Fibroblast of lung (primary cell): ENCODE results near the gene SNRPA. TPM values are rescaled to one million over a fixed set of nuclear protein-coding genes. Genes with fewer than 3 reads are reported as not detected.

ENCODE experiments used
- DNase-seq, 2 donors: peaks; one replicate each; pipeline versions ENCODE4 v3.0.0 to v3.0.0-alpha.2; 2010; ENCODE audit warnings: low read depth in 2 of 2
- H2AFZ ChIP-seq: 2 replicates; pipeline ENCODE4 v1.5.1; 2012; ENCODE audit warnings: low read length, control low read depth, inconsistent platforms
- H3K27ac ChIP-seq: 2 replicates; pipeline ENCODE4 v1.5.1; 2011; ENCODE audit warnings: low read length, control low read depth; ENCODE audit not compliant: insufficient read depth
- H3K27me3 ChIP-seq: 2 replicates; pipeline ENCODE4 v1.5.1; 2011; ENCODE audit warnings: mild to moderate bottlenecking, low read length; ENCODE audit not compliant: control insufficient read depth, insufficient read depth
- H3K36me3 ChIP-seq: 2 replicates; pipeline ENCODE4 v1.5.1; 2011; ENCODE audit warnings: low read length; ENCODE audit not compliant: control insufficient read depth, insufficient read depth
- H3K4me1 ChIP-seq: 2 replicates; pipeline ENCODE4 v1.5.1; 2011; ENCODE audit warnings: low read length; ENCODE audit not compliant: control insufficient read depth, insufficient read depth; ENCODE audit errors: extremely low read depth
- H3K4me2 ChIP-seq: 2 replicates; pipeline ENCODE4 v1.5.1; 2011; ENCODE audit warnings: low read length, control low read depth; ENCODE audit not compliant: insufficient read depth; ENCODE audit errors: extremely low read depth
- H3K4me3 ChIP-seq, 4 experiments: fragments of 200-600 bp in 1 of 4; sonication (generic) in 1 of 4; replicated peaks in 1 of 4; 2 replicates each; pipeline ENCODE4 v1.5.1; 2011 to 2016; ENCODE audit warnings: low read length in 4 of 4, low read depth in 3 of 4, mild to moderate bottlenecking in 3 of 4, control low read depth in 2 of 4, inconsistent platforms in 1 of 4, mixed read lengths in 1 of 4; ENCODE audit not compliant: insufficient read depth in 1 of 4; ENCODE audit errors: control extremely low read depth in 1 of 4
- H3K79me2 ChIP-seq: 2 replicates; pipeline ENCODE4 v1.5.1; 2012; ENCODE audit warnings: mild to moderate bottlenecking, low read length, inconsistent platforms; ENCODE audit not compliant: control insufficient read depth, insufficient read depth
- H3K9ac ChIP-seq: 2 replicates; pipeline ENCODE4 v1.5.1; 2011; ENCODE audit warnings: mild to moderate bottlenecking, low read length, control low read depth; ENCODE audit not compliant: insufficient read depth
- H3K9me3 ChIP-seq: 2 replicates; pipeline ENCODE4 v1.5.1; 2012; ENCODE audit warnings: low read depth, low read length; ENCODE audit not compliant: control insufficient read depth, insufficient read depth
- H4K20me1 ChIP-seq: 2 replicates; pipeline ENCODE4 v1.5.1; 2011; ENCODE audit warnings: low read length; ENCODE audit not compliant: control insufficient read depth, insufficient read depth; ENCODE audit errors: extremely low read depth
- EZH2 ChIP-seq: IDR thresholded peaks from 2 replicates; pipeline ENCODE4 v1.5.1; 2012; ENCODE audit warnings: low read length, control low read depth, mild to moderate bottlenecking; ENCODE audit errors: missing control alignments
- polyA plus RNA-seq, 2 donors: library from polyadenylated mRNA; depleted of rRNA in 1 of 2; stranded (reverse) in 1 of 2; unstranded in 1 of 2; fragments of >200 nt; gene quantifications; 2 replicates each; pipeline ENCODE4 v1.2.1, GENCODE V29; 2011 to 2012; ENCODE audit warnings: missing spikeins in 1 of 2
- total RNA-seq: library from RNA; depleted of rRNA; stranded (reverse); fragments of >200 nt; gene quantifications from 2 replicates; pipeline ENCODE4 v1.2.1, GENCODE V29; 2014
- TF ChIP-seq, protein P1 (sequence below), 2 donors: IDR thresholded peaks in 1 of 2; conservative IDR thresholded peaks in 1 of 2; 1 replicate in 1 of 2; 2 replicates in 1 of 2; pipeline ENCODE4 v1.5.1; 2011 to 2012; ENCODE audit warnings: low read length in 2 of 2, control low read depth in 1 of 2, inconsistent platforms in 1 of 2, low read depth in 1 of 2, mild to moderate bottlenecking in 1 of 2

Gene SNRPA
- total and polyA plus RNA-seq, 2 donors (not counting 1 experiment from before 2014, with no cell fraction given) = 41.9 to 74.4 TPM

DNA sequence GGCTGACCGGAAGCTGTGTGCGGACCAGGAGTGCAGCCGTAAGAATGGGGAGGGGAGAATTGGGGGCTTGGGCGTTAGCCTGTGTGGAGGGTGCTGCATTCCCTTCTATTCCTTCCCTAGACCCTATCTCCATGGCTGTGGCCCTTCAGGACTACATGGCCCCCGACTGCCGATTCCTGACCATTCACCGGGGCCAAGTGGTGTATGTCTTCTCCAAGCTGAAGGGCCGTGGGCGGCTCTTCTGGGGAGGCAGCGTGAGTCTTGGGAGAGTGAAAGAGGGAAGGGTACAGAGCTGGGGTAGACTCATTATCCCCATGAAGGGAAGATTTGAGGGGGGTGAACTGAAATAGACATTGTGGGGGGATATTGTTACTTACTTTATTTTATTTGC is 24.6 kb downstream of the SNRPA start:
- TF ChIP-seq EZH2 = no peak
- TF ChIP-seq, protein P1, sequence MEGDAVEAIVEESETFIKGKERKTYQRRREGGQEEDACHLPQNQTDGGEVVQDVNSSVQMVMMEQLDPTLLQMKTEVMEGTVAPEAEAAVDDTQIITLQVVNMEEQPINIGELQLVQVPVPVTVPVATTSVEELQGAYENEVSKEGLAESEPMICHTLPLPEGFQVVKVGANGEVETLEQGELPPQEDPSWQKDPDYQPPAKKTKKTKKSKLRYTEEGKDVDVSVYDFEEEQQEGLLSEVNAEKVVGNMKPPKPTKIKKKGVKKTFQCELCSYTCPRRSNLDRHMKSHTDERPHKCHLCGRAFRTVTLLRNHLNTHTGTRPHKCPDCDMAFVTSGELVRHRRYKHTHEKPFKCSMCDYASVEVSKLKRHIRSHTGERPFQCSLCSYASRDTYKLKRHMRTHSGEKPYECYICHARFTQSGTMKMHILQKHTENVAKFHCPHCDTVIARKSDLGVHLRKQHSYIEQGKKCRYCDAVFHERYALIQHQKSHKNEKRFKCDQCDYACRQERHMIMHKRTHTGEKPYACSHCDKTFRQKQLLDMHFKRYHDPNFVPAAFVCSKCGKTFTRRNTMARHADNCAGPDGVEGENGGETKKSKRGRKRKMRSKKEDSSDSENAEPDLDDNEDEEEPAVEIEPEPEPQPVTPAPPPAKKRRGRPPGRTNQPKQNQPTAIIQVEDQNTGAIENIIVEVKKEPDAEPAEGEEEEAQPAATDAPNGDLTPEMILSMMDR (conservative IDR thresholded peaks at IDR 0.05 in 1 of 2, IDR thresholded peaks at IDR 0.05 in 1 of 2; ENCODE audit: low read depth in 1 of 2, low read length in 2 of 2) = no peak
- no peaks in the 10 kb centered on the region for H3K9me3 ChIP-seq
- no peaks in the 10 kb centered on the region for H4K20me1 ChIP-seq
- no peak overlapping the region for H3K27ac ChIP-seq
- no peak overlapping the region for H2AFZ ChIP-seq
- peaks cover 1% of the 10 kb centered on the region for H3K36me3 ChIP-seq
- H3K9ac ChIP-seq = no peak overlapping the region
- no peak for DNase-seq
- no peaks in the 10 kb centered on the region for H3K27me3 ChIP-seq
- H3K4me1 ChIP-seq = peaks cover 11% of the 10 kb centered on the region
- H3K79me2 ChIP-seq = no peaks in the 10 kb centered on the region
- no peak overlapping the region for H3K4me3 ChIP-seq
- no peak overlapping the region for H3K4me2 ChIP-seq

DNA sequence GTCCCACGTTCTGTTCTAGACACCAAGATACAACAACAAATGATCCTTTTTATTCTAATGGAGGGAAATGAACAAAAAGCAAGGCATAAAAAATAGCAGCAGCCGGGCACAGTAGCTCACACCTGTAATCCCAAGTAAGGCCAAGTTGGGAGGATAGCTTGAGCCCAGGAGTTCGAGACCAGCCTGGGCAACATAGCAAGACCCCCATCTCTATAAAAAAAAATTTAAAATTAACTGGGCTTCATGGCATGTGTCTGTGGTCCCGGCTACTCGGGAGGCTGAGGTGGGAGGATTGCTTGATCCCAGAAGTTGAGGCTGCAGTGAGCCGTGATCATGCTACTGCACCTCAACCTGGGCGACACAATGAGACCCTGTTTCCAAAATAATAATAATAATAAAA is 25.4 kb downstream of the SNRPA start:
- Histone ChIP-seq H3K27ac (no peak overlapping the region), H3K4me1 (peaks cover 11% of the 10 kb centered on the region), H3K79me2 (no peaks in the 10 kb centered on the region), H2AFZ (no peak overlapping the region), H3K9me3 (no peaks in the 10 kb centered on the region), H4K20me1 (no peaks in the 10 kb centered on the region), H3K36me3 (peaks cover 1% of the 10 kb centered on the region), H3K4me3 (no peak overlapping the region), H3K9ac (no peak overlapping the region), H3K4me2 (peak overlapping the region; percentile 99), H3K27me3 (no peaks in the 10 kb centered on the region)
- DNase-seq = no peak
- TF ChIP-seq, protein P1 (conservative IDR thresholded peaks at IDR 0.05 in 1 of 2, IDR thresholded peaks at IDR 0.05 in 1 of 2; ENCODE audit: low read depth in 1 of 2, low read length in 2 of 2) = no peak
- no peak for TF ChIP-seq EZH2

DNA sequence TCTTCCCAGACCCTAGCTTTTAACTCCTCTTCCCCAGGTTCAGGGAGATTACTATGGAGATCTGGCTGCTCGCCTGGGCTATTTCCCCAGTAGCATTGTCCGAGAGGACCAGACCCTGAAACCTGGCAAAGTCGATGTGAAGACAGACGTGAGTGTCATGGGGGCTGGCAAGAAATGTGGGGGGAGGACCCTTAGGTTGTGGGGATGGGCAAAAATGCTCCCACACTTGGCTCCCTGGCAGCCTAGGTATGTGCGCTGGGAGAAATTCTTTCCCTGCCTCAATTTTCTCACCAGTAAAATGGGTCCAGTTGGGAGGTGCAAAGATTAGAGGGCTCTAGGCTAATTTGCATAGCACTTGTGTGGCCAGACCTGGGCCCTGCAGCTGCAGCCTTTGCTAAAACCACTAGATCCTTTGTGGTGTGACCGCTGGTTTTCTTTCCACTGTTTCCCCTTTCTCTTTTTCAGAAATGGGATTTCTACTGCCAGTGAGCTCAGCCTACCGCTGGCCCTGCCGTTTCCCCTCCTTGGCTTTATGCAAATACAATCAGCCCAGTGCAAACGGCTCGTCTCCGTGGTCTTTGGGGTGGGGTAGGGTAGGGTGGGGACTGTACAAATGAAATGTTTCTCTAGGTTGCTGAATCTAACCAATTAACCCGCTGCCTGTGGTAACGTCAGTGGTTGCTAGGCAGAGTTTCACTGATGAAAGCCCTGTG is 26.1 kb downstream of the SNRPA start:
- H4K20me1 ChIP-seq = no peaks in the 10 kb centered on the region
- no peak for TF ChIP-seq EZH2
- peaks cover 1% of the 10 kb centered on the region for H3K36me3 ChIP-seq
- H3K27me3 ChIP-seq = no peaks in the 10 kb centered on the region
- H3K27ac ChIP-seq = peak overlapping the region; percentile 87
- peak overlapping the region; percentile 99 for H3K4me2 ChIP-seq
- DNase-seq = peak; percentile 88 to 92
- peak overlapping the region; percentile 70 for H3K9ac ChIP-seq
- H2AFZ ChIP-seq = peak overlapping the region; percentile 89
- H3K4me3 ChIP-seq = peak overlapping the region; percentile 60 to 86 (median 74)
- H3K4me1 ChIP-seq = peaks cover 11% of the 10 kb centered on the region
- no peaks in the 10 kb centered on the region for H3K9me3 ChIP-seq
- no peaks in the 10 kb centered on the region for H3K79me2 ChIP-seq
